NCI-H748 treated with DMSO at 0.1 percent for 48 hours (cell line): Measurements from ENCODE around the gene ID4.
A peak's percentile ranks its signal among the peaks of the same experiment; 100 is the strongest.
"Not testable (repeated sequence)": the region's sequence is repeated elsewhere in the genome, so short reads cannot be mapped to it uniquely, and the experiment has no call there.

Source experiments
- DNase-seq: peaks from one replicate; lab custom pipeline; 2025; lab: John Stamatoyannopoulos, UW

Gene ID4

GRCh38 chr6:19833947-19834346 is 3.2 kb upstream of the ID4 start:
- DNase-seq: no peak

- no peak for DNase-seq
Measured at GRCh38 chr6:19834858-19835257, 2.3 kb upstream of the ID4 start.

GRCh38 chr6:19835605-19836004 is 1.6 kb upstream of the ID4 start:
- DNase-seq: no peak

DNA sequence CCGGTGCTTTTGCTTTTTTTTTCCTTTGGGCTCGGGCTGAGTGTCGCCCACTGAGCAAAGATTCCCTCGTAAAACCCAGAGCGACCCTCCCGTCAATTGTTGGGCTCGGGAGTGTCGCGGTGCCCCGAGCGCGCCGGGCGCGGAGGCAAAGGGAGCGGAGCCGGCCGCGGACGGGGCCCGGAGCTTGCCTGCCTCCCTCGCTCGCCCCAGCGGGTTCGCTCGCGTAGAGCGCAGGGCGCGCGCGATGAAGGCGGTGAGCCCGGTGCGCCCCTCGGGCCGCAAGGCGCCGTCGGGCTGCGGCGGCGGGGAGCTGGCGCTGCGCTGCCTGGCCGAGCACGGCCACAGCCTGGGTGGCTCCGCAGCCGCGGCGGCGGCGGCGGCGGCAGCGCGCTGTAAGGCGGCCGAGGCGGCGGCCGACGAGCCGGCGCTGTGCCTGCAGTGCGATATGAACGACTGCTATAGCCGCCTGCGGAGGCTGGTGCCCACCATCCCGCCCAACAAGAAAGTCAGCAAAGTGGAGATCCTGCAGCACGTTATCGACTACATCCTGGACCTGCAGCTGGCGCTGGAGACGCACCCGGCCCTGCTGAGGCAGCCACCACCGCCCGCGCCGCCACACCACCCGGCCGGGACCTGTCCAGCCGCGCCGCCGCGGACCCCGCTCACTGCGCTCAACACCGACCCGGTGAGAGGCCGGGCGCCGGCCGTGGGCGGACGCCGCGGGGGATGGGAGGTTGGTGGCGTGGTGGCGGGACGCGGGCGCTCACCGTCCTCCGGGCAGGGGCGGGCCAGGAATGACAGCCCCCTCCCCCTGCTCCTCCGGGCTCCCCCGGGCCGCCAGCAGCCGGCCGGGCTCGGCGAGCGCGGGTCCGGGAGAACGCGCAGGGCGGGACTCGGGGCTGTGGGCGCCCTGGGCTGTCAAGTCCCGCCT is 606 bp downstream of the ID4 start:
- DNase-seq: no peak

GRCh38 chr6:19838442-19839236 is 1.5 kb downstream of the ID4 start:
- peak; percentile 96 for DNase-seq

DNA sequence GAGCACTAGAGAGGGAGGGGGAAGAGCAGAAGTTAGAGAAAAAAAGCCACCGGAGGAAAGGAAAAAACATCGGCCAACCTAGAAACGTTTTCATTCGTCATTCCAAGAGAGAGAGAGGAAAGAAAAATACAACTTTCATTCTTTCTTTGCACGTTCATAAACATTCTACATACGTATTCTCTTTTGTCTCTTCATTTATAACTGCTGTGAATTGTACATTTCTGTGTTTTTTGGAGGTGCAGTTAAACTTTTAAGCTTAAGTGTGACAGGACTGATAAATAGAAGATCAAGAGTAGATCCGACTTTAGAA is 2.0 kb downstream of the ID4 start:
- no peak for DNase-seq

DNA sequence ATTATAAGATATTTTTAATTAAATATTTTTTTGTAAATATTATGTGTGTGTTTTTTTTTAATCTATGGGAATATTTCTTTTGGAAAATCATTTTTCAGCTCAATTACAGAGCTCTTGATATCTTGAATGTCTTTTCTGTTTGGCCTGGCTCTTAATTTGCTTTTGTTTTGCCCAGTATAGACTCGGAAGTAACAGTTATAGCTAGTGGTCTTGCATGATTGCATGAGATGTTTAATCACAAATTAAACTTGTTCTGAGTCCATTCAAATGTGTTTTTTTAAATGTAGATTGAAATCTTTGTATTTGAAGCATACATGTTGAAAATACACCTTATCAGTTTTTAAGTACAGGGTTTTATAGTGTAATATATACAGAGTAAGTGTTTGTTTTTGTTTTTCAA is 2.6 kb downstream of the ID4 start:
- no peak for DNase-seq

- no peak for DNase-seq
Measured at GRCh38 chr6:19841181-19841580, 4.0 kb downstream of the ID4 start.

GRCh38 chr6:19842030-19842615 is 5.0 kb downstream of the ID4 start:
- no peak for DNase-seq

GRCh38 chr6:19844689-19845088 is 7.5 kb downstream of the ID4 start:
- no peak for DNase-seq

DNA sequence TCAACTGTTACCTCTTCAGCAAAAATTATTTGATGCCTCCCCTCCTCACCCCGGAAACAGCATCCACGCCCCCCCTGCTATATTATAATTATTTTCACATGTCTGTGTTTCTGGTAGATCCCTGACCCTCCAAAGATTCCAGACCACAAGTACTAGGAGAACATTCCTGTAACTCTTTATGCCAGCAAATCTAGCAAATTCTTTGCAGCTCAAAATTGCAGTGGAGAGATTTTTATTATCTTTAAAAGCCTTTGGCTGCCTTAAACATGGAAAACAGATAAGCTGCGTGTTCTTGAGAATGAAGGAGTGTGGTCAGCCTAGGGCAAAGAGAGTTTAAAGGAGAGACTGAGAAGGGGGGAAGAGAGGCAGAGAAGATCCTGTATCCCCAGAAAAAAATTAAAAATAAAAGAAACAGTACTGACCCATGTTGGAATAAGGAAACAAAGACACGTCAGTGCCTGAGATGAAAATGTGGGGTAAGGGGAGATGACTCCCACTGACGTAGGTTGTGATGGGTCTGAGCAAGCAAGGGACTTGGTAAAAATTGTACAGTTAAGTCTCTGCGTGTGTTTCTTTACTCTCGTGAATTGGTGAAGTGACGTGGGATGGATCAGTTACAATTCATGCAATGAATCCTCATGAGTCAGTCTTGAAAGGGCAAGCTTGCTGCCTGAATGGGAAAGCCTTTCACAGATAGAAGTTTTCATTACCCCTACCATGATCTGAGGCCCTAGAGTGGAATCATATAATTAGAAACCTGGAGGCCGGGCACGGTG is 8.3 kb downstream of the ID4 start:
- no peak for DNase-seq

DNA sequence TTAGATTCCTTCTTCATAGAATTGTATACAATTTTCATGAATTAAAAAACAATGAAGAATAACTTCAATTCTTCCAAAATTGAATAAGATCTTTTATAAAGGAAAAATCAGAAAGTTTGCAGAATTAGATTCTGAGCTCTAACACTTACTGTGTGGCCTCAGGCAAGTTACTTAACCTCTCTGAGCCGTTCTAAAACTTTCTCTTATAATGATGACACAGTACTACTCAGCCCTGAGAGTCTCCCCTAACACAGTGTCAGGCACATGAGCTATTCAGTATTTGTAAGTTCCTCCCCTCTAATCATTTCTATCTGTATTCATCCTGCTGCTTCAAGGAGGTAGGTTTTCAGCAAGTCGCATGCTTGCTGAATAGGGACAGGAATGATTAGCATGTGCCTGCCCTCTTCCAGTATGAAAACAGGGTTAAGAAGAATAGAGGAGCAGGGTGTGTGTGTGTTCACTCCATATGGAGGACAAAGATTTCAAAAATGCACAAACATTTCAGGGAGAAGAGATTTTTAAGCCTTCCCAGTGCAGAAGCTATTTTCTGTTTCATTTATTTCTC is 11.4 kb downstream of the ID4 start:
- DNase-seq: no peak

DNA sequence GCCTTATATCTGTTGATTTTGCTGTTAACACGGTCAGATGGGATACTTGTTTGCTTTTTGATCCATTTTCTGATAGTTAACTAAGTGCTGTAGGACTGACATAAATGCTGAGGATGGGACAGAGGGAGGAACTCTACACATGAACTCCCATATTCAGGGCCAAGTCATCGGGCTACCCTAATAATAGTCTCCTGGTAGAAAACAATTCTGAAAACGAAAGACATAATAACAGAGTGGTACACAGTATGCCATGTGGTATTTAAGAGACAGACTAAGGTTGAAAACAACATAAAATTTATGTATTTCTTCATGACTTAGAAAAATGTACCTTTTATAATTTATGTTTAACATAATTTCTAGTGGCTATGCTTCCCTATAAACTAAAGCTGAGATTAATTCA is 12.0 kb downstream of the ID4 start:
- DNase-seq: no peak

DNA sequence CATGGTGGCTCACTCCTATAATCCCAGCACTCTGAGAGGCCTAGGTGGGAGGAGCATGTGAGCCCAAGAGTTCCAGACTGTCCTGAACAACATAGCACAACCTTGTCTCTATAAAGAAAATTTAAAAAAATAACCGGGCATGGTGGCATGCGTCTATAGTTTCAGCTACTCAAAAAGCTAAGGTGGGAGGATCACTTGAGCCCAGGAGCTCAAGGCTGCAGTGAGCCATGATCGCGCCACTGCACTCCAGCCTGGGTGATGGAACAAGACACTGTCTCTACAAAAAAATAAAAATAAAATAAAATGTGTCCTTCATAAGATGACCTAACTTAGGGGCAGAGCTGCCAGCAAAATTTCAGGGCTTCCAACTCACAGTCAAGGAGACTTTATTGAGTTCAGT is 12.6 kb downstream of the ID4 start:
- no peak for DNase-seq

DNA sequence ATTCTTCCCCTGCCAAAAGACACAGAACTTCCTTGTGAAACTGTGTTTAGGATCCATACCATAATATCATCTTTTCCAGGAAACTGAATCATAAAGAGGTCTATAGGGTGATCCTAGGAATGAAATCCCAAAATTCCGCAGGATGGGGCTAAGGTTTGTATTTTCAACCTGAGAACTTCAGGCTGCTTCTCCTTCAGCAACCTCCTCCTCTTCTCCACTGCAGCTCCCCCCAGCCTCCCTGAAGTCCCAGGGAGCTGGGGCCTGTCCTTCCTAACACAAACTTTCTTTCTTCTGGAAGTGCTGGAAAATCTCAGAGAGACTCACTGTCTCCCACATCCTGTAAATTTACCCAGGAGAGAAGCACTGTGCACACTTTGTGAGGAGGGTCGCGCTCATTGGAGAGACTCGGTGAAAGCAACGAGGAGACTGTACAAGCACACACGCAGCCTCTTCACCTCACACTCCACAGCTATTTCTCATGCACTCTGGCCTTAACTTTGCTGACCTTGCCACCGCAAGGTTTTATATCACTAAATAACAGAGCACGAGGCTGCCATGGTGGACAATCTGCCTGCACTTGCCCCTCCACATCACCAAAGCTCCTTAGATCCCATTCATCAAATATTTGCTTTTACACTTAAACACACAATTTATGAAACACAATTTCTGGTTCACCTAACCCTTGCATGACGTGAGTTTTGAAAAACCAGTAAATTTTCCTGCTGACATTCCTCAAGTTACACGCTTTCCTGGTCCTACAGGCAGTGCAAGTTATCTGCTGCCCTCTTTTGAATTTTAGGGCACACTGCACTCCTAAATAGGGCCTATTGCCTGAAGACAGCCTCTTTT is 14.3 kb downstream of the ID4 start:
- peak; percentile 92 for DNase-seq

DNA sequence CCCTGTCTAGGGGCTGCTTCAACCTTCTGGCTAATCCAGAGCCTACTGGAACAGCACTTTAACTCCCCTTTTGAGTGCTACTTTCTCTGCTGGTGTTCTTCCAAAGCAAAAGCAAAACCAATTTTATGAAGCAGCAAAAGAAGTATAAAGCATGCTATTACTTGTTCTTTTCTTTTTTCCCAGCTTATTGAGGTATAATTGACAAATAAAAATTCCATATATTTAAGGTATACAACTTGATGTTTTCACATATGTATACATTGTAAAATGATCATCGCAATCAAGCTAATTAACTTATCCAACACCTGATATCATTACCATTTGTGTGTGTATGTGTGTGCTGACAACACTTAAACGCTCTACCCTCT is 14.9 kb downstream of the ID4 start:
- DNase-seq: no peak

GRCh38 chr6:19852927-19853326 is 15.8 kb downstream of the ID4 start:
- DNase-seq: no peak

- not testable (repeated sequence) for DNase-seq
Measured at GRCh38 chr6:19854421-19855015, 17.3 kb downstream of the ID4 start.

GRCh38 chr6:19855536-19855935 is 18.4 kb downstream of the ID4 start:
- DNase-seq: no peak

GRCh38 chr6:19857139-19857538 is 20.0 kb downstream of the ID4 start:
- DNase-seq: no peak

GRCh38 chr6:19857703-19858102 is 20.5 kb downstream of the ID4 start:
- DNase-seq: no peak
